WTC11 (cell line): ENCODE data around the gene NRXN3. TPM values are rescaled to one million over a fixed set of nuclear protein-coding genes. Genes with fewer than 3 reads are reported as not detected.

ENCODE experiments used
- ATAC-seq: fragments of 200-7000 bp; cut with Tn5 transposase; 2 replicates; pipeline ENCODE4 v1.10.0; 2021; ENCODE audit warnings: mild to moderate bottlenecking, moderate library complexity
- CTCF ChIA-PET: fragments of 300-600 bp; sonication (Branson Sonifier 250); formaldehyde crosslinking; loops from one replicate; lab custom pipeline; 2021; ENCODE audit warnings: antibody characterized with exemption; lab: Charles Lee
- POLR2A ChIA-PET: fragments of 350-600 bp; sonication (Branson Sonifier 250); formaldehyde crosslinking; loops from one replicate; lab custom pipeline; 2021; ENCODE audit warnings: antibody characterized with exemption; lab: Charles Lee
- DNase-seq: peaks from one replicate; pipeline ENCODE4 v3.0.0; 2021; ENCODE audit warnings: low spot score
- H3K27ac Mint-ChIP-seq: 2 replicates; pipeline ENCODE4 v1.8.0; 2021; ENCODE audit warnings: mixed read lengths
- H3K27me3 Mint-ChIP-seq: 2 replicates; pipeline ENCODE4 v1.8.0; 2021; ENCODE audit warnings: low read depth, mild to moderate bottlenecking, moderate library complexity, mixed read lengths
- H3K36me3 Mint-ChIP-seq: 2 replicates; pipeline ENCODE4 v1.8.0; 2021; ENCODE audit warnings: mixed read lengths
- H3K4me1 Mint-ChIP-seq: 2 replicates; pipeline ENCODE4 v1.8.0; 2022; ENCODE audit warnings: mixed read lengths
- H3K4me3 Mint-ChIP-seq: 2 replicates; pipeline ENCODE4 v1.8.0; 2021; ENCODE audit warnings: mild to moderate bottlenecking, moderate library complexity, mixed read lengths
- H3K9me3 Mint-ChIP-seq: 2 replicates; pipeline ENCODE4 v1.8.0; 2021; ENCODE audit warnings: mixed read lengths
- ATF3 ChIP-seq: sonication (generic); formaldehyde crosslinking; conservative IDR thresholded peaks from 2 replicates; pipeline ENCODE4 v1.8.1; 2022; ENCODE audit warnings: mild to moderate bottlenecking, missing genetic modification reagents
- CTCF ChIP-seq: fragments of 200-600 bp; IDR thresholded peaks from 2 replicates; pipeline ENCODE4 v1.8.0; 2022; ENCODE audit warnings: antibody characterized with exemption
- EMX1 ChIP-seq: fragments of 250-450 bp; sonication (Bioruptor Pico); IDR thresholded peaks from 2 replicates; pipeline ENCODE4 v1.8.0; 2021; ENCODE audit warnings: mild to moderate bottlenecking
- ERG ChIP-seq: fragments of 250-450 bp; sonication (Bioruptor Pico); IDR thresholded peaks from 2 replicates; pipeline ENCODE4 v1.8.0; 2021; ENCODE audit warnings: mild to moderate bottlenecking
- FOXJ3 ChIP-seq: sonication (generic); formaldehyde crosslinking; IDR thresholded peaks from 2 replicates; pipeline ENCODE4 v1.9.0; 2021; ENCODE audit warnings: missing genetic modification reagents, mild to moderate bottlenecking, borderline replicate concordance
- GTF2I ChIP-seq: fragments of 250-450 bp; sonication (Bioruptor Pico); conservative IDR thresholded peaks from 2 replicates; pipeline ENCODE4 v1.4.0; 2021; ENCODE audit warnings: mild to moderate bottlenecking
- IRF2 ChIP-seq: sonication (generic); formaldehyde crosslinking; IDR thresholded peaks from 2 replicates; pipeline ENCODE4 v1.8.0; 2022; ENCODE audit warnings: low read depth, missing genetic modification reagents, borderline replicate concordance
- KAT7 ChIP-seq: sonication (generic); formaldehyde crosslinking; IDR thresholded peaks from 2 replicates; pipeline ENCODE4 v1.8.1; 2023; ENCODE audit warnings: missing genetic modification reagents, mild to moderate bottlenecking, borderline replicate concordance
- NR2C2 ChIP-seq: sonication (generic); formaldehyde crosslinking; IDR thresholded peaks from 2 replicates; pipeline ENCODE4 v1.8.0; 2022; ENCODE audit warnings: mild to moderate bottlenecking, missing genetic modification reagents
- PRDM15 ChIP-seq: sonication (generic); formaldehyde crosslinking; IDR thresholded peaks from 2 replicates; pipeline ENCODE4 v1.8.0; 2022; ENCODE audit warnings: missing genetic modification reagents
- TEAD1 ChIP-seq: sonication (generic); formaldehyde crosslinking; IDR thresholded peaks from 2 replicates; pipeline ENCODE4 v1.8.0; 2022; ENCODE audit warnings: mild to moderate bottlenecking, missing genetic modification reagents
- TEAD4 ChIP-seq: sonication (generic); formaldehyde crosslinking; IDR thresholded peaks from 2 replicates; pipeline ENCODE4 v1.8.0; 2022; ENCODE audit warnings: mild to moderate bottlenecking, missing genetic modification reagents
- ZNF219 ChIP-seq: sonication (generic); formaldehyde crosslinking; IDR thresholded peaks from 2 replicates; pipeline ENCODE4 v1.8.0; 2023; ENCODE audit warnings: missing genetic modification reagents, mild to moderate bottlenecking, borderline replicate concordance
- ZNF423 ChIP-seq: fragments of 250-450 bp; sonication (Bioruptor Pico); IDR thresholded peaks from 2 replicates; pipeline ENCODE4 v2.1.2; 2022; ENCODE audit warnings: mild to moderate bottlenecking, moderate library complexity
- total RNA-seq: library from RNA; stranded (reverse); gene quantifications from 3 replicates; pipeline ENCODE4 v1.2.3, GENCODE V29; 2021

Gene NRXN3
- total RNA-seq, 1 experiment from 2014 or later: 3.0 TPM

GRCh38 chr14:79855789-79856188 lies 1685.6 kb downstream of the NRXN3 start:
- no peaks in the 10 kb centered on the region for H3K27me3 Mint-ChIP-seq
- peaks cover 8% of the 10 kb centered on the region; the same call in 1 of the 2 replicates for H3K4me1 Mint-ChIP-seq
- DNase-seq (no peak), ATAC-seq (no peak)
- ChIA-PET POLR2A (no interaction called here), CTCF (no interaction called here)
- TF ChIP-seq GTF2I (CRISPR knock-in tag) (no peak), KAT7 (CRISPR knock-in tag) (no peak), TEAD4 (no peak), NR2C2 (CRISPR knock-in tag) (no peak), PRDM15 (no peak), EMX1 (CRISPR knock-in tag) (no peak), ERG (CRISPR knock-in tag) (no peak)
- no peaks in the 10 kb centered on the region for H3K36me3 Mint-ChIP-seq
- no peaks in the 10 kb centered on the region; the same call in 1 of the 2 replicates for H3K9me3 Mint-ChIP-seq
- no peak overlapping the region for H3K4me3 Mint-ChIP-seq
- no peak overlapping the region for H3K27ac Mint-ChIP-seq

- CTCF ChIA-PET: no interaction called here
Observed at GRCh38 chr14:79856381-79856780, 1686.2 kb downstream of the NRXN3 start.

GRCh38 chr14:79861111-79861510 lies 1690.9 kb downstream of the NRXN3 start:
- H3K4me1 Mint-ChIP-seq: no peaks in the 10 kb centered on the region
- ATAC-seq: peak; percentile 91
- H3K27me3 Mint-ChIP-seq: no peaks in the 10 kb centered on the region
- peaks cover 6% of the 10 kb centered on the region for H3K9me3 Mint-ChIP-seq
- no peak for DNase-seq
- H3K36me3 Mint-ChIP-seq: peaks cover 3% of the 10 kb centered on the region; the same call in 1 of the 2 replicates
- ChIA-PET CTCF (interaction anchor here (1.7 kb wide), 1 partner anchor 51 kb away, joined by 6 read pairs; no protein-coding TSS in a partner anchor), POLR2A (no interaction called here)
- TF ChIP-seq ZNF219 (CRISPR knock-in tag): no peak
- TF ChIP-seq CTCF: peak; percentile 25; the same call in 1 of the 2 replicates
- no peak overlapping the region for H3K4me3 Mint-ChIP-seq
- H3K27ac Mint-ChIP-seq: no peak overlapping the region

More at GRCh38 chr14:79856381-79856780, 1686.2 kb downstream of the NRXN3 start:
- no peaks in the 10 kb centered on the region for H3K36me3 Mint-ChIP-seq
- H3K9me3 Mint-ChIP-seq: no peaks in the 10 kb centered on the region; the same call in 1 of the 2 replicates
- peaks cover 8% of the 10 kb centered on the region; the same call in 1 of the 2 replicates for H3K4me1 Mint-ChIP-seq
- no peak overlapping the region for H3K4me3 Mint-ChIP-seq
- DNase-seq (no peak), ATAC-seq (no peak)
- POLR2A ChIA-PET: no interaction called here
- H3K27ac Mint-ChIP-seq: no peak overlapping the region
- no peaks in the 10 kb centered on the region for H3K27me3 Mint-ChIP-seq
- TF ChIP-seq IRF2 (CRISPR knock-in tag) (no peak), FOXJ3 (CRISPR knock-in tag) (no peak), ZNF423 (CRISPR knock-in tag) (no peak), TEAD1 (CRISPR knock-in tag) (no peak), ATF3 (CRISPR knock-in tag) (no peak)
